LoVo (cell line): ENCODE measurements around the gene TRMT11.

Experiments
- DNase-seq: peaks from one replicate; pipeline ENCODE4 v3.0.0-alpha.2; 2016; ENCODE audit warnings: low spot score

Gene TRMT11

GRCh38 chr6:126076992-126077664 lies 90.8 kb downstream of the TRMT11 start:
- DNase-seq, result no peak

GRCh38 chr6:126077810-126078776 lies 91.8 kb downstream of the TRMT11 start:
- no peak for DNase-seq

GRCh38 chr6:126083875-126084274 lies 97.5 kb downstream of the TRMT11 start:
- DNase-seq, result no peak

- no peak for DNase-seq
Observed at GRCh38 chr6:126086560-126086959, 100.2 kb downstream of the TRMT11 start.
